GM21786 (cell line): ENCODE data around the gene ZBTB7B.
"Not testable (repeated sequence)": the region's sequence is repeated elsewhere in the genome, so short reads cannot be mapped to it uniquely, and the experiment has no call there.

Experiments
- ATAC-seq: cut with Tn5 transposase; IDR thresholded peaks from one replicate; pipeline ENCODE4 v1.9.1; 2021; ENCODE audit not compliant: unreplicated experiment

The ZBTB7B gene

GRCh38 chr1:154968731-154969130 lies 33.9 kb upstream of the ZBTB7B start:
- ATAC-seq, result no peak

- no peak for ATAC-seq
These were observed 33.4 kb upstream of the ZBTB7B start for GRCh38 chr1:154969246-154969645.

- no peak for ATAC-seq
These were observed 32.6 kb upstream of the ZBTB7B start for GRCh38 chr1:154969860-154970452.

- no peak for ATAC-seq
These were observed 31.8 kb upstream of the ZBTB7B start, which contains the start of gene SHC1 for GRCh38 chr1:154970631-154971340. Gene SHC1, minus strand, starts transcription at chr1:154970747. Its CDS starts 221 bp downstream, at chr1:154970526.

GRCh38 chr1:154971341-154971998 lies 31.1 kb upstream of the ZBTB7B start:
- ATAC-seq, result no peak

- no peak for ATAC-seq
These were observed 30.4 kb upstream of the ZBTB7B start for GRCh38 chr1:154972213-154972516.

GRCh38 chr1:154972517-154973343 lies 29.9 kb upstream of the ZBTB7B start:
- ATAC-seq, result no peak

GRCh38 chr1:154973344-154974101 lies 29.1 kb upstream of the ZBTB7B start:
- peak; percentile 21 for ATAC-seq

GRCh38 chr1:154974102-154974807 lies 28.3 kb upstream of the ZBTB7B start, which contains the start of gene CKS1B:
Gene CKS1B, plus strand, starts transcription at chr1:154974681. Its CDS starts 65 bp downstream, at chr1:154974746.
- ATAC-seq, result peak; percentile 77

- ATAC-seq, result peak; percentile 43
These were observed 27.7 kb upstream of the ZBTB7B start for GRCh38 chr1:154974808-154975408.

GRCh38 chr1:154975409-154976059 lies 27.1 kb upstream of the ZBTB7B start:
- no peak for ATAC-seq

- not testable (repeated sequence) for ATAC-seq
These were observed 24.8 kb upstream of the ZBTB7B start for GRCh38 chr1:154977762-154978161.

GRCh38 chr1:154978360-154978759 lies 24.2 kb upstream of the ZBTB7B start:
- ATAC-seq, result no peak

GRCh38 chr1:154982341-154982740 lies 20.3 kb upstream of the ZBTB7B start:
- ATAC-seq, result no peak

GRCh38 chr1:154982897-154983648 lies 19.5 kb upstream of the ZBTB7B start, which contains the start of gene FLAD1:
Gene FLAD1, plus strand, starts transcription at chr1:154983344. Its CDS starts 351 bp downstream, at chr1:154983695.
- peak; percentile 97 for ATAC-seq

- no peak for ATAC-seq
These were observed 18.7 kb upstream of the ZBTB7B start for GRCh38 chr1:154983776-154984466.

- not testable (repeated sequence) for ATAC-seq
These were observed 15.9 kb upstream of the ZBTB7B start for GRCh38 chr1:154986736-154987135.

- no peak for ATAC-seq
These were observed 15.3 kb upstream of the ZBTB7B start for GRCh38 chr1:154987326-154987725.
